Ishikawa (cell line): Measurements from ENCODE around the gene NSD2.

Experiments used
- CEBPB ChIP-seq: IDR thresholded peaks from 2 replicates; pipeline ENCODE4 v1.6.1; 2012
- CREB1 ChIP-seq: IDR thresholded peaks from 2 replicates; pipeline ENCODE4 v1.6.1; 2012; ENCODE audit warnings: low read depth
- EGR1 ChIP-seq: IDR thresholded peaks from 2 replicates; pipeline ENCODE4 v1.6.1; 2012
- EP300 ChIP-seq: IDR thresholded peaks from 2 replicates; pipeline ENCODE4 v1.6.1; 2012; ENCODE audit warnings: borderline replicate concordance
- FOXM1 ChIP-seq: IDR thresholded peaks from 2 replicates; pipeline ENCODE4 v1.6.1; 2012; ENCODE audit warnings: low read depth, borderline replicate concordance
- MAX ChIP-seq: IDR thresholded peaks from 2 replicates; pipeline ENCODE4 v1.6.1; 2012
- NFIC ChIP-seq: IDR thresholded peaks from 2 replicates; pipeline ENCODE4 v1.6.1; 2012
- RAD21 ChIP-seq: IDR thresholded peaks from 2 replicates; pipeline ENCODE4 v1.6.1; 2012; ENCODE audit warnings: low read depth
- REST ChIP-seq: IDR thresholded peaks from 2 replicates; pipeline ENCODE4 v1.6.1; 2012; ENCODE audit warnings: low read depth, mild to moderate bottlenecking
- TAF1 ChIP-seq: IDR thresholded peaks from 2 replicates; pipeline ENCODE4 v1.6.1; 2012; ENCODE audit warnings: low read depth, mild to moderate bottlenecking
- TCF12 ChIP-seq: IDR thresholded peaks from 2 replicates; pipeline ENCODE4 v1.6.1; 2012; ENCODE audit warnings: low read depth
- TEAD4 ChIP-seq: IDR thresholded peaks from 2 replicates; pipeline ENCODE4 v1.6.1; 2012
- USF1 ChIP-seq: IDR thresholded peaks from 2 replicates; pipeline ENCODE4 v1.6.1; 2012
- YY1 ChIP-seq: IDR thresholded peaks from 2 replicates; pipeline ENCODE4 v1.6.1; 2012; ENCODE audit warnings: low read depth
- ZBTB7A ChIP-seq: IDR thresholded peaks from 2 replicates; pipeline ENCODE4 v1.6.1; 2012; ENCODE audit warnings: low read depth

The NSD2 gene

DNA sequence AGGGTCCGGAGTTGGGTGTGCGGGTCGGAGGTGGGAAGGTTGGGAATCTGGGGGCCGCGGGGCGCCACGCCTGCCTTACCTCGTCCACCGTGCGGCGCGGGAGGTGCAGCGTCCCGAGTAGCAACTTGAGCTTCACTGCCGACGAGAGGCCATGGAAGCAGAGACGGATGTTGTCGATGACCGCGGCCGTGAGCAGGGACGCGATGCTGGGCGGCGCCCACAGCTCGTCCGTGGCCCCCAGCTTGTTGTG lies 137.4 kb downstream of the NSD2 start:
- TF ChIP-seq TEAD4 (no peak), ZBTB7A (0 out of 2 replicates have a peak, but pooled peaks have one; percentile 41), USF1 (no peak), TAF1 (no peak), MAX (0 out of 2 replicates have a peak, but pooled peaks have one; percentile 13)

- TF ChIP-seq TAF1 (peak; percentile 100), EGR1 (peak; percentile 92), NFIC (no peak; the same call in 1 of the 2 replicates), EP300 (peak; percentile 29; the same call in 1 of the 2 replicates), ZBTB7A (peak; percentile 36; the same call in 1 of the 2 replicates), FOXM1 (peak; percentile 18; the same call in 1 of the 2 replicates), TEAD4 (peak; percentile 36; the same call in 1 of the 2 replicates), USF1 (peak; percentile 53; the same call in 1 of the 2 replicates), REST (peak; percentile 66), RAD21 (peak; percentile 1; the same call in 1 of the 2 replicates), TCF12 (peak; percentile 42), CEBPB (no peak; the same call in 1 of the 2 replicates), MAX (peak; percentile 81), YY1 (peak; percentile 99), CREB1 (peak; percentile 97)
Measured at GRCh38 chr4:2008921-2009650, 137.9 kb downstream of the NSD2 start, which contains the start of gene NELFA. NELFA (minus strand) TSS chr4:2008974; CDS start chr4:2008959, 15 bp downstream.

DNA sequence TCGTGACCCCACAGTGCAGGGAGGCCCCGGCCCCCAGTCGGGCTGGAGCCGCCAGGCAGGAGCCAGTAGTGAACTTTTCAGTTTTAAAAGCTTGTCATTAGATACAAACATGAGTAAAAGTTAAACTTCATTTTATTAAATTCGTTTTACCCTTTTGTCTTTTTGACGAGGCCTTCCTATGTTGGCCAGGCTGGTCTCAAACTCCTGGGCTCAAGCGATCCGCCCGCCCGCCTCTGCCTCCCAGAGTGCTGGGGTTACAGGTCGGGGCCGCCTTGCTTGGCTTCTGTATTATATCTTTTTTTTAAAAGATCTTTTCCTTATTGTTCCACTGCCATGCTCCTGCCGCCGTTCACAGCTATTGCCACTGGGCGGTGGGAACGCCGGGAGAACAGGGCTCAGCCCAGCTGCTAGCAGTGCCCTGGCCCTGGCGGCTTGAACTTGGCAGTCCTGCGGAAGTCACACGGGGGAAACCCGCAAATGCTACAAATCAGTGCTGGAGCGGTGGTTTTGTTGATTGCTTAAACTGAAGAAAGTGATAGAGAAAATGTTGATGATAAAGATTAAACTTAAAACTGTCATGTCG lies 138.5 kb downstream of the NSD2 start:
- TF ChIP-seq CREB1 (no peak), RAD21 (peak; percentile 44)

- TF ChIP-seq TCF12 (no peak), USF1 (no peak), FOXM1 (no peak), REST (no peak), EP300 (no peak), YY1 (no peak), MAX (no peak), CREB1 (no peak), TAF1 (no peak), TEAD4 (no peak), ZBTB7A (no peak), EGR1 (no peak)
Measured at GRCh38 chr4:2011583-2011982, 140.4 kb downstream of the NSD2 start.

GRCh38 chr4:2015008-2015407 lies 143.8 kb downstream of the NSD2 start:
- no peak for TF ChIP-seq TAF1
- TF ChIP-seq USF1, result no peak
- no peak for TF ChIP-seq CEBPB
- no peak for TF ChIP-seq REST
- TF ChIP-seq YY1, result no peak
- no peak for TF ChIP-seq CREB1
